ENCODE data around the gene CRAMP1.

Gene CRAMP1

GRCh38 chr16:1597154-1597553 lies 15.0 kb upstream of the CRAMP1 start:
- no peak for DNase-seq

- DNase-seq, result no peak
Measured at GRCh38 chr16:1601031-1601430, 11.1 kb upstream of the CRAMP1 start.

DNA sequence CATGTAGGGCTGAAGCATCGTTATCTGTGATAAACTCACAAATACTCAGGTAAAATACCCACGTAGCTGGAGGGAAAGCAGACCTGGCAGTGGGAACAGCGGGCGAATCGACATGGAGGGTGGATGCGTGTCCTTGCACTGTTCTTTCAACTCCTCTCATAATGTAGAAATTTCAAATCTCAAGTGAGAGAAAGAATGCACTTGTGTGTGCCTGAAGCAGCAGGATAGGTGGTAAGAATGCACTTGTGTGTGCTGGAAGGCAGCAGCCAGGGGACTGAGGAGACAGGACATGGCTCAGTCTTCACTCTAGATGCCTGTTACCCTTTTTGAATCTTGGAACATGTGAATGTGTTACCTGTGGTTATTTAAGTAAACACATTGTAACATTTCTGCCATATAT lies 10.7 kb upstream of the CRAMP1 start:
- DNase-seq, result no peak

DNA sequence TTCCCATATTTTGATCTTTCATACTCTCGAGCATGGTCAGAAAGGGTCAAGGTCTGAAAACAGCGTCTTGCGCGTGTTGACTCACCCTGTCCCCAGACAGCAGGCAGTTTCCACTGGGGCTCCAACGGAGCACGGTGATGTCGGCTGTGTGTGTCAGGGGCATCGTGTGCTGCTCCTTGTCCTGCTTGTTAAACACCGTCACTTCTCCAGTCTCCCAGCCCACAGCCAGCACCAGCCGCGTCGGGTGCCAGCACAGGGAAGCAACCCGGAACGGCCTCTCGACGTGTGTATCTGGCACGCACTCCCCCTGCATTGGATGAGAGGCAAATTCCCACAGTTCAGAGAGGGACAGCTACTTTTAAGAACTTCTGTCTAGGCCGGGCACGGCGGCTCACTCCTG lies 9.9 kb upstream of the CRAMP1 start:
- no peak for DNase-seq

DNA sequence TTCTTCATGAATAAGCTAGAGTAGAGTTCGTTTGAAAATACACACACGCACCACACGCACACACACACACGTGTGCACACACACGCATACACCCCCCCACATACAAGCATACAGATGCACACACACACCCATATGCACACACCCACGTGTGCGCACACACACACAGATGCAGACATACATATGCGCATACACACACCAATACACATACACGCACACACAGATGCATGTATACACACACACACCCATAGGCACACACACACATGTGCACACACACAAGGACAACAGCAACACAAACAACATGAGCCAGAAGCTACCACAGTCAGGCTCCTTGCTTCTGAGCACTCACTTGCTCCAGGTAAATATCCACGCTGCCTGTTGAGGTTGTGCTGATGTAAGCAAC lies 5.4 kb upstream of the CRAMP1 start:
- DNase-seq, result no peak

DNA sequence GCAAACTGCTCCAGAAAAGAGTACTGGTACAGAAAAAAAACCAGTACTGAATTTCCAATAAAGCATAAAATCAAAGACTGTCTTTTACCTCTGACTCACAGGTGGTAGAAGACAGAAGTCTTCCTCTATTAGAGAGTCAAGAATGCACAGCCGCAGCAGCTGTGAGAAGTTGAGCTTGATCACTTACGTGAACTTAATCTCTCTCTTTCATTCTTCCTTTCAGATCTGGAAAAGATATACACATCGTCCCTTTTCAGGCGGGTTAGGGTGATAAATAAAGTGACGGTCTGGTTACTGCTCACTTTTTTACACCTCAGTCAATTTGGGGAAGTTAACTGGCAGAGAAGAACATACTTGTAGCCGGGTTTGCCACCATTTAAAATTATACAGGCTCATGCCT lies 4.2 kb upstream of the CRAMP1 start:
- no peak for DNase-seq

GRCh38 chr16:1610071-1610898 lies 1.9 kb upstream of the CRAMP1 start:
- peak; percentile 76 to 90 (median 84) for DNase-seq

GRCh38 chr16:1610899-1611632 lies 1.1 kb upstream of the CRAMP1 start:
- no peak for DNase-seq

GRCh38 chr16:1613211-1613622 lies 1.1 kb downstream of the CRAMP1 start:
- DNase-seq, result no peak

GRCh38 chr16:1613728-1614455 lies 1.7 kb downstream of the CRAMP1 start:
- DNase-seq, result no peak

GRCh38 chr16:1614456-1615102 lies 2.4 kb downstream of the CRAMP1 start:
- no peak for DNase-seq

DNA sequence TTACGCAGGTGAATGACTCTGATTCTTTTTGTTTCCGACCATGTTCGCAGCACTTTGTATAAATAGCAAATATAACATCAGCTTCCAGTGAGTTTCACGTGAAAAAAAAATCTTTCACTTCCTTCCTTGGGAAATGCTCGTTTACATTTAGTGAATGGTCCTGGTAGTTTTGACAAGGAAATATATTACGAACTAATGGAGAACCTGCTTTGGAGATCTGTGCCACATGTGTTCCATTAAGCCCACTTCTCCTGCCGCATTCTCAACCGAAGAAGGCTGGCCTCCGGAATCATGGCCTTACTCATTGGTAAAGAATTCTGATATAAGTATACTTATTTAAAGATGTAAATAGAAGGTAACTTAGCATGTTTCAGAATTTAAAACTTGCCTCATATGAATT lies 3.6 kb downstream of the CRAMP1 start:
- DNase-seq, result no peak

GRCh38 chr16:1619976-1620375 lies 7.8 kb downstream of the CRAMP1 start:
- no peak for DNase-seq

GRCh38 chr16:1620391-1620790 lies 8.2 kb downstream of the CRAMP1 start:
- no peak for DNase-seq

DNA sequence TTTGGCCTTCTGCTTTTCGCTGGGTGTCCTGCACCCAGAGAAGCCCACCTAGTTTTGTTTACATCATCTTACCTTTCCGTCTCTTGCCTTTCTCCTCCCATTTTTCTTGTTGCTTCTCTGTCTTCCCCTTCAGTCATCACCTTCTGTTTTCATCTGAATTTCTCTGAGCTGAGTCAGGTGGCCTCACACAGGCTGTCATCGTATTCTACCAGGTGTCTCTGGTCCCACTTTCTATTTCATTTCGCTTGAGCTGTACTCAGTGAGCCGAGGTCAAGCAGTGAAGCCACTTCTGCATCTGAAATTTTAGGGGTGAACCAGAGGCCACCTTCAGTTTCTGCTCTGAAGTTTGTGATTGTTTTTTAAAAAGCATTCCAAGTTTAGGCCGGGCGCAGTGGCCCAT lies 9.7 kb downstream of the CRAMP1 start:
- DNase-seq, result no peak

DNA sequence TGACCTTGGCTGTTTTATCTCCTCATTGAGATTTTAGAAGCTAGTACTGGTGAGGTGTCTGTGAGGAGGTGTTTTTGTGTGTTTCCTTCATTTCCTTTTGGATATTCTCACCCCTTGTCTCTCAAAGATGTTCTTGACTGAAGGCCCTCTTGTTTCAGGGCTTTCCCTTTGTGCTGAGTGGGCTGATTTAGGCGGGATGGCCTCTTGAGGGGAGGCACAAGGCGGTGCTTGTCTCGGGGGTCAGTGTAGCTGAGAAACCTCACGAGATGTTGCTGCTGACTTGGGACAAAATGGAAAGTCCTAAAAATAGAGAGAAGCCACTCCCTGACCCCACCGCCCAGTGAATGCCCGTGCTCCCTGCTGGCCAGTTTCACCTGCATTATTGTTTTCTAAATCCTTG lies 14.2 kb downstream of the CRAMP1 start:
- DNase-seq, result no peak

GRCh38 chr16:1626776-1627175 lies 14.6 kb downstream of the CRAMP1 start:
- DNase-seq, result no peak

GRCh38 chr16:1630450-1631213 lies 18.5 kb downstream of the CRAMP1 start:
- no peak for DNase-seq

DNA sequence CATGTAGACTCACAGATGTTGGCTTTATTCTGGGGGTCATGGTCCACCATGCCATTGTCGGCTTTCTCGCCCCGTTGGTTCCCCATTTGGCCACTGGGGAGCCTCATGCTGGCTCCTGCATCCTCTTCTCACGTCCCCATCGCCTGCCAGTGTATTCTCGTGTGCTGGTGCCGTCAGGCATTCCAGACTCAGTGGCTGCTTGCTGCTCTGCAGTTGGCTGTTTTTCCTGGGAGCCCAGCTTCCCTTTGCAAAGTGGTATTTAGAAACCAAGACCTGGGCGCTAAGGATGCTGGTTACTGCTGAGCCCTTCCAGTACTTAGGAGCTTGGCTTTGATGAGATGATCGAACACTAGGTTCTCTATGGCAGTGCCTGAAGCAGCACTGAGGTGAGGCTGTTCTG lies 19.1 kb downstream of the CRAMP1 start:
- no peak for DNase-seq

GRCh38 chr16:1631931-1632637 lies 19.9 kb downstream of the CRAMP1 start:
- DNase-seq, result no peak

DNA sequence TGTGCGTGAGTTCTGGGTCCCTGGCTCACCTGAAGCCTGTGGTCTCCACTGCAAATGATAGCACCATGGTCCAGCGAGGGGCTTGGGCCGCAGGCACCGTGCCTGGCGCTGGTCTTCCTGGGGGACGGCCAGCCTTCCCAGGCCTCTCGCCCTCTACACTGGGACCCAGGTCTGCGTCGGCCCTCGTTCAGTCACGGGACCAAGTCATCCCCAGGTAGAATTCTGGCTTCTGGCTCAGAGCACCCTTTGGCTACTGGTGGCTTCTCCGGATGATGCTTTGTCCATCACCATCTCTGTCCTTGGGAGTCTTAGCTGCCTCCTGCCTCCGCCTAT lies 20.4 kb downstream of the CRAMP1 start:
- DNase-seq, result no peak

DNA sequence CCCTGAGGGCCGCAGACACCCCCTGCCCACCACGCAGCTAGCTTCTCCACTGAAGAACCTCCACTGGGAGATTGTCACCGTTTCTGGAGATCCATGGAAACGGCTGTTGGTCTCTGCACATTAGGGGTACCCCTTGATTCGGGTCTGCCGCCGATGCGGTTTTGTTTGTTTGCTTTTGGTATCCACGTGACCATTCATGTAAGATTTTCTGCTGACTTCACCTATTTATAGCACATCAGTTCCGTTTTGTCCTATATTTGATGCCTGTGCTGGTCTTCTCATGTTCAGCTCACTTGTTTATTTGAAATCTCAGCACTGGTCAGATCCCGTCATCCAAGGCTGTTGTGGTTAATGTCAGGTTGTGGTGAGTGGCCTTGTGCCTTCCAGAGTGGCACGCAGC lies 21.1 kb downstream of the CRAMP1 start:
- DNase-seq, result no peak

All from activated naive CD4-positive, alpha-beta T cell (primary cell).